Forelimb muscle (tissue), 1 donor: ENCODE results near the gene NDUFS6. TPM values are rescaled to one million over a fixed set of nuclear protein-coding genes. Genes with fewer than 3 reads are reported as not detected.

ENCODE experiments used
- DNase-seq: peaks from one replicate; pipeline ENCODE4 v3.0.0-alpha.2; 2013; ENCODE audit warnings: low read depth
- polyA plus RNA-seq: library from polyadenylated mRNA; unstranded; fragments of 120-200 nt; gene quantifications from one replicate; pipeline ENCODE4 v1.2.1, GENCODE V29; 2013; ENCODE audit not compliant: insufficient read length

NDUFS6 gene
- polyA plus RNA-seq, 1 donor = 81.9 TPM

DNA sequence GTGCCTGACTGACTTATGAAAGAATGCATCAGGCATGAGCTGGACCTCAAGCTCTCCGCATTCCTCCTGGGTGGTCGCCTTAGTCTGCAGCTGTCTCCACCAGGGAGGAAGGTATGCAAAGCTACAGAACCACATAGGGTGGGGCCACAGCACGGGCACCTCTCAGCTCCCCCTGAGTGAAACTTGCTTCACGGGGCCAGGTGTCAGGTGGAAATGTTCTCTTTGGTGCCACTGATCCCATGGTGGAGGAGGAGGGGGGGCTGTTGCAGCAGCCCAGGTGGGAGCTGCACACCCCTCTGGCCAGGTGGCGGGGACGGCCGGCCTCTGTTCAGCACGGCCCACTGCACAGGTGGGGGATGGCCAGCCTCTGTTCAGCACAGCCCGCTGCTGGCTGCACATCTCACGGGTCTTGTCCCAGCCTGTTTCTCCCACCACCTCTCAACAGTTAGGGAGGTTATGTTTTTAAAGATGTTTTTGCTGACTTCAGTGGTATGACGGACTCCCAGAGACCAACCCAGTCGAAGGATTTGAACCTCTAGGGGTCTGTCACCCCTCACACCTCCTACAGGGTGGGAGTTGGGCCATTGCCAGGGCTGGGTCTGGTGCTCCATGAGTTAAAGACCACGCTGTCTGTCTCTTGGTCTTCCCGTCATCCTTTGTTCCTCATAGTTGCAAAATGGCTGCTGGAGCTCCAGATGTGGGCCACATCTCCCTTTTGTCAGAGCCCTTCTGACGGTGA, 35.9 kb upstream of the NDUFS6 start:
- no peak for DNase-seq

- DNase-seq = no peak
Observed at GRCh38 chr5:1765880-1766235, 35.3 kb upstream of the NDUFS6 start.

DNA sequence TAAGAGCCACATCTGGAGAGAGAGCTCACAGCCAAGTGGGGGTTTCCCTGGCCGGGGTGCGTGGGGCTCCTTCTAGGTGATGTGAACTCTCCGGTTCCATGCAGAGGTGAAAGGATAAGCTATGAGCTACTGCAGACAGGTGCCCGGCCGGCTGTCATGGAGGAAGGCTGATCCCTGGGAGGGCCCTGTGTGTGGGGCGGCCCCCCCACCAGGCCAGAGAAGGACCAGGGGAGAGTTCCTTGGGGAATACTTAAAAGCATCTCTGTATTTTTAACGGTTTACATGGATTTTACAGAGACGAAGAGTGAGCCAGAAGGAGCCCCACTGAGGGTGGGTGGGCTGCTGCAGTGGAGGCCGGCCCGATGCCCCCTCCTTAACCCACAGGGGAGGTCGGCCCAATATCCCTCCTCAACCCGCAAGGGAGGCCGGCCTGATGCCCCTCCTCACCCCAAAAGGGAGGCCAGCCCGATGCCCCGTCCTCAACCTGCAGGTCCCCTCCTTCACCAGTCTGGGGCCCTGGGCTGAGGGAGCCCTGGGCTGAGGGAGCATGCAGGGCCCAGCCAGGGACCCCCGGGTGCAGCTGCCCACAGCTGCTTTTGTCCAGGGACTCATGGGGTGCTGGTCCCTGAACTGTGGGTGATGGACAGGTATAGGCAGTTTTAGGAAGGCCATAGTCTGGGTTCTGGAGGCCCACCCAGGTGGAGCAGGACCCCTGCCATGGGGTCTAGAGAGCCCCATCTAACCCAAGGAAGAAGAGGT, 33.5 kb upstream of the NDUFS6 start:
- no peak for DNase-seq

- no peak for DNase-seq
Observed at GRCh38 chr5:1768283-1769000, 32.8 kb upstream of the NDUFS6 start.

- no peak for DNase-seq
Observed at GRCh38 chr5:1769017-1769640, 32.1 kb upstream of the NDUFS6 start.

DNA sequence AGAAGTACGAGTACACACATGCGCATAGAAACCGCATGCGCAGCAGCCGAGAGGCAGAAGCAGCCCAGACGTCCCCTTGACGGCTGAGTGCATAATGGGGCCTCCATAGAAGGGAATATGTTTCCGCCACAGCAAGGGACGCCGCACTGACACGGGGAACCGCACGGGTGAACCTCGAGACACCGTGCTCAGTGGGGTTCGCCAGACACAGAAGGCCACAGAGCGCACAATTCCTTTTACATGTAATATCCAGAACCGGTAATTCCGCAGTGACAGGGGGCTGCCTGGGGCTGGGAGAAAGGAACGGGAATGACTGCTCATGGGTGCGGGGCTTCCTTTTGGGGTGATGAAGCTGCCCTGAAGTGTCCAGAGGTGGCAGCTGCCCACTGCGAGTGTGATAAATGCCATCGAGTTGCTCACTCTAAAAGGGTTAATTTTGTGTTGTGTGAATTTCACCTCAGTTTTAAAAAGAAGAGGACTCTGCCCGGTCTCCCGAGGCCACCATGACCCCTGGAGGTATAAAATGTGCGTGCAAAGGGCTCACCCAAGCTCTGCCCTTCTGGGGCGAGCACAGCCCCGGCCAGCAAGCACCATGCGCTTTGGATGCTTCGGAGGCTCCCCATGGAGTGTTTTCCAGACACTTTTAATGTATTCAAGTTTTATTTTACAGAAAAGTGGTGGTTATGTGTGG, 31.3 kb upstream of the NDUFS6 start:
- no peak for DNase-seq

DNA sequence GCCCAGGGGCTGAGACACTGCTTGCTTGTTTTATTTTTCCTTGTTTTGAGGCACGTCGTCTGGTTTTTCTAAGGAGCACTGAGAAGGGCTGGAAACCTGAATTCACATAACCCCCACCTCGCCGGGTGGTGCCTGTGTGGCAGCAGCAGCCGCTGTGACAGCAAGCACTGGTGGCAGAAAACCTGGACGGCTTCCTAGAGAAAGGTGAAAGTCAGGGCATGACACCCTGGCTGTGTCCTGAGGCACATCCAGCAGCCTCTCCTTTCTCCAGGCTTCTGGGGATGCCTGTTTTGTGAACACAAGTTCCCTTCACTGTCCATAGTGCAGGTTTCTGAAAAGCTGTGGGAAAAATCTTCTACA, 30.8 kb upstream of the NDUFS6 start:
- no peak for DNase-seq

DNA sequence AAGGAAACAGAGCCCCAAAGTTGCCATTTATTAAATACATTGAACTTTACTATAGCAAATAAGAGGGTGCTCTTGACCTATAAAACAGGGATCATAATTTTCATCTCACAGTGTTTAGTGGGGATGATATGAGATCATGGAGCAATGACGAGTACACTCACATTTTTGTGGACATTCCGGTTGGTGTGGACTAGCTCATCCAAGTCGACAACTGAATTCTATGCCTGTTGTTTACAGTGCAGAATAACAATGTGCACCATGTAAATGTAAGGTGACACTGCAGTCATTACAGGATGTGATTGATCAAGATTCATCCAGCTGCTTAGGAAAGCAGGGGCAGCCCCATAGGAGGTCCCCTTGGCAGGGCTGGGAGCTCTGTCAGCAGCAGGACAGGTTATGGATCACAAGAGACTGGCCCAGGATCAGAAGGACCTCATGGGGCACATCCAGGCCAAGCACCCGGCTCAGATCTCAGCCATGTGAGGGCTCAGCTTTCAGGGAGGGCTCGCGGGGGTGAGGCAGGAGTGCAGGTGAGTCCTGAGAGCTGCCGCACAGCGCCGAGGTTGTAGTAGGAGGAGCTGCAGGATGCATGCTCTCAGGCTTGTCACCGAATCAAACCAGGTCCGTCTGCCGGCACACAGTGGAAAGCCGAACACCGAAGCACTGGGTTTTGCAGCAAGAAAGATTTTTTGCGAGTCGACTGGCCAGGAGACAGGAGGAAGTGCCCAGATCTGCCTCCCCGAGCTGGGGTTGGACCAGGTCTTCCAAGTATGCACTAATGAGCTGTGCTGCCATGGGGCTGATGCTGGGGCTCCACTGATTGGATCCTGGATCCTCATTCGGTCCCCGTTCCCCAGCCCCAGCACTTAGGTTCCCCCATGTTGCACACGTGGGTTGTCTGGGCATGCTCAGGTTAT, 29.8 kb upstream of the NDUFS6 start:
- DNase-seq = no peak

DNA sequence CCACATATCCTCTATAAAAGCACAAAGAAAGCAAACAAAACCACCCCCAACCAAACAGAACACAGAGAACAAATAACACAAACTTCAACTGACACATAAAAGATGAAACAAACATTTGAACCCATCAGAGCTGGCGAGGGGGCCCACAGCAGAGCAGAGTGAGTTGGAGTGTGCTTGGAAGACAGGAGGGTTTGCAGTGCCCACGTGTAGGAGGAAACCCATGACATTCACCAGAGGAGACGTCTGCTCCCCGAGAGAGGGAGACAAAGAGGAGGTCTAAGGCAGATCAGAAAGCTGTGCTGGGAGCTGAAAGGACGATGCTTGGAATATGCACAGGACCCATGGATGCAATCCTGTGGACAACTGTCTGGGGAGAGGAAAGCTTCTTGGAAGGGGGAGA, 28.6 kb upstream of the NDUFS6 start:
- DNase-seq = no peak

DNA sequence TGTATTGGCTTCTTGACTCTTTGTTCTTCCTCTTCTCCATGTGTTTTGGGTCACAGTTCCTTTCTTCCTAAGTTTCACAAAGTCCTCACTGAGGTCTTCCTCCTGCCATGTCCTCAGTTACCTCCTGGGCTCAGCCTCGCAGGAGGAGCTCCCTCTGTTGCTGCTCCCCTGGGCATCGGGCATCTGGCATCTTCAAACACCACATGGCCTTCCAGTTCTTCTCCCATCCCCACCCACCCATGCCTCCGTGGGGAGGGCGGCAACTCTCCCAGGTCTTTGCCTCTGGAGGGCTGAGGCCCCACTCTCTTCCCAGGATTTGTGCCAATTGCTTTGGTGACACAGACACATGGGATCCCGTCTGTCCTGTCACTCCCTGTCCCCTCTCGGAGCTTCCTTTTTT, 24.4 kb upstream of the NDUFS6 start:
- DNase-seq = no peak

GRCh38 chr5:1777281-1778137, 23.7 kb upstream of the NDUFS6 start:
- DNase-seq = no peak

DNA sequence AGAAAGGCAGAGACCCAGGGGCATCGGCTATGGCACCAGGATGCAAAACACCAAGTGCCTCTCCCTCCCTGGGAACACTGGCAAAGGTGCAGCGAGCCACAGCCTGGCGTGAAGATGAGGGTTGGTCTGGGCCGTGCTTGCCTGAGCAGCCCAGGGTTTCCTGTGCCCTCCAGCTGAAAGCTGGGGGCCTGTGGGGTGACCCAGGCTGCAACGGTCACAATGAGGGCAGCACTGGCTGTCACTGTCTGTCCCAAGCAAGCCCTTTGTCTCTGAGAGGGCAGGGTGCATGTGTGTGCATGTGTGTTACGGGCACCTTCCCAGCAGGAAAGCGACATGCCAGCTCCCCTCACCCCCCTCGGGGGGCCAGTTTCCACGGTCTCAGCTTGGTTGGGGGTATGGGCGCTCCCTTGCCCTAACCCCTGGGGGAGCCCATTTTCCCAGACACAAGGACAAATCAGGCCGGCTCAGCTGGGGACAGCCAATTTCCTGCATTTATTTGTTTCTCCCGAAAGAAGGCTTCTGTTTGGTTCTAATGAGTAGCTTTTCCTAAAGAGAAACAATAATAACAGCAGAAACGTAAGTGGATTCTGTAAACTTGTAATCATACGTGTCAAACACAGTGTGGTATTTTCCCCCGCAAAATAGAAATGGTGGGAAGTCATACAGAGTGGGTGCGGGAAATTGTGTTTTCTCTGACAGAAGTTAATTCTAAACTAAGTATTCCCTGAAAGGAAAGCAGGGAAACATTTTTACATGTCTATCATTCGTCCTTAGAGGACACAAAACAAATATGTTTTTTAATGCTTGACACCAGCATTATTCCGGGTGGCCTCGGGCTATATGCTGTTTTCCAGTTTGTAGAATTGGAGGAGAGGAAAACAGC, 22.8 kb upstream of the NDUFS6 start:
- no peak for DNase-seq

GRCh38 chr5:1779021-1779680, 22.1 kb upstream of the NDUFS6 start:
- no peak for DNase-seq

GRCh38 chr5:1779782-1780613, 21.2 kb upstream of the NDUFS6 start:
- no peak for DNase-seq

DNA sequence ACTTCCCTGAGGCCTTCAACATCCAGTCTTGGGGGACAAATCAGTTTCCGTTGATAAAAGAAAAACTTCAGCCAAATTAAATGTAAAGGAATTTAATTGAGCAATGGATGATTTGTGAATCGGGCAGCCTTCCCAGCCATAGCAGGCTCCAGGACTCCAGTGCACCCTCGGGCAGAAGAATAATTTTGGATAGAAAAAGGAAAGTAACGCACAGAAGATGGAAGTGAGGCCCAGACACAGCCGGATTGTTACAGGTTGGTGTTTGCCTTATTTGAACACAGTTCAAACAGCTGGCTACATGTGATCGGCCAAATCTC, 20.6 kb upstream of the NDUFS6 start:
- DNase-seq = no peak

GRCh38 chr5:1781107-1781506, 20.1 kb upstream of the NDUFS6 start:
- DNase-seq = no peak

- no peak for DNase-seq
Observed at GRCh38 chr5:1781726-1782384, 19.4 kb upstream of the NDUFS6 start.
